ENCODE measurements around the gene GUSB.
A peak's percentile ranks its signal among the peaks of the same experiment; 100 is the strongest.

Gene GUSB

DNA sequence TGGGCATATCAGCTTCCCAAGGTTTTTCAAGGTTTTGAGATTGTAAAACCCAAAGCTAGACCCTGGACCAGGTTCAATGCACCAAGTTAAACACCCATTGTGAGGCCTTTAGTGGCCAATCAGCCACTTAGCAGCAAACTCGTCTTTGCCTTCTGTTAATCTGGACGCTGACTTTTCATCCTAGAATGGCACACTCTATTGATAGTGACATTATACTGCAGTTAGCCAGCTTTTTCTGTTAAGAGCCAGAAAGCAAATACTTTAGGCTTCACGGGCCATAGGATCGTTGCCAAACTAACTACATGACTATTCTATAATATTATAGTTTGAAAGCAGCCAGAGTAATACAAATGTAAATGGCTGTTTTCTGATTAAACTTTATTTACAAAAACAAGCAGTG, 57.8 kb downstream of the GUSB start:
- no peak for DNase-seq (ENCODE audit: low read depth)
- TF ChIP-seq, protein P1, sequence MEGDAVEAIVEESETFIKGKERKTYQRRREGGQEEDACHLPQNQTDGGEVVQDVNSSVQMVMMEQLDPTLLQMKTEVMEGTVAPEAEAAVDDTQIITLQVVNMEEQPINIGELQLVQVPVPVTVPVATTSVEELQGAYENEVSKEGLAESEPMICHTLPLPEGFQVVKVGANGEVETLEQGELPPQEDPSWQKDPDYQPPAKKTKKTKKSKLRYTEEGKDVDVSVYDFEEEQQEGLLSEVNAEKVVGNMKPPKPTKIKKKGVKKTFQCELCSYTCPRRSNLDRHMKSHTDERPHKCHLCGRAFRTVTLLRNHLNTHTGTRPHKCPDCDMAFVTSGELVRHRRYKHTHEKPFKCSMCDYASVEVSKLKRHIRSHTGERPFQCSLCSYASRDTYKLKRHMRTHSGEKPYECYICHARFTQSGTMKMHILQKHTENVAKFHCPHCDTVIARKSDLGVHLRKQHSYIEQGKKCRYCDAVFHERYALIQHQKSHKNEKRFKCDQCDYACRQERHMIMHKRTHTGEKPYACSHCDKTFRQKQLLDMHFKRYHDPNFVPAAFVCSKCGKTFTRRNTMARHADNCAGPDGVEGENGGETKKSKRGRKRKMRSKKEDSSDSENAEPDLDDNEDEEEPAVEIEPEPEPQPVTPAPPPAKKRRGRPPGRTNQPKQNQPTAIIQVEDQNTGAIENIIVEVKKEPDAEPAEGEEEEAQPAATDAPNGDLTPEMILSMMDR (IDR thresholded peaks at IDR 0.05; ENCODE audit: insufficient read depth, low read depth, low read length, missing control alignments): no peak

GRCh38 chr7:65923316-65923715, 58.7 kb downstream of the GUSB start:
- TF ChIP-seq, protein P1 (IDR thresholded peaks at IDR 0.05; ENCODE audit: insufficient read depth, low read depth, low read length, missing control alignments): no peak
- no peak overlapping the region for H3K4me3 ChIP-seq (ENCODE audit: low read depth, low read length)
- no peak for DNase-seq (ENCODE audit: low read depth)

More for the DNA sequence above, 57.8 kb downstream of the GUSB start:
- H3K4me3 ChIP-seq (ENCODE audit: low read depth, low read length): no peak overlapping the region

- TF ChIP-seq, protein P1 (IDR thresholded peaks at IDR 0.05; ENCODE audit: insufficient read depth, low read depth, low read length, missing control alignments): no peak
- no peak overlapping the region for H3K4me3 ChIP-seq (ENCODE audit: low read depth, low read length)
- peak; percentile 36 for DNase-seq (ENCODE audit: low read depth)
Measured at GRCh38 chr7:65915921-65916657, 65.9 kb downstream of the GUSB start.

DNA sequence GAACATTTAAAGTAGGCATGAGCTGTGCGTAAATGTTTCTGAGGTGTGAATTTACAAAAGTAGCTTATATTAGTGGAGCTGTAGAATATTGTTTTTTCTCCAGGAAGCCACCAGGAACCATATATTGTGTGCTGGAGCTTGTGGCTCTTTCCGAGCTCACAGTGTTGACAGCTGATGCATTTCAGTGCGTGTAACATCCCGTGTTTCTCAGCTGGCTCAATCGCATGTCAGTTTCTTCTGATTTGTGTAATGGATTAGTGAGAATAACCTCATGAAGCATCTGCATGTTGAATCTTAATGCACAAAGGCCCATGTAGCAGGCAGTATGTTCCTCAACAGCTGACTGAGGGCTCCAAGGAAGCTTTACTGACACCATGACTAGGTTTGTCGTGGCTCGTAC, 69.8 kb downstream of the GUSB start:
- TF ChIP-seq, protein P1 (IDR thresholded peaks at IDR 0.05; ENCODE audit: insufficient read depth, low read depth, low read length, missing control alignments): no peak
- DNase-seq (ENCODE audit: low read depth): no peak
- H3K4me3 ChIP-seq (ENCODE audit: low read depth, low read length): no peak overlapping the region

All from GM12865 (cell line).